Colonic mucosa (tissue), 4 donors: Measurements from ENCODE around the gene EXOC3L1. TPM values are rescaled to one million over a fixed set of nuclear protein-coding genes. Genes with fewer than 3 reads are reported as not detected.

Source experiments
- DNase-seq: peaks from one replicate; pipeline ENCODE4 v3.0.0-alpha.2; 2020
- H3K27ac ChIP-seq: fragments of 200-600 bp; one replicate; pipeline ENCODE4 v1.8.0; 2021
- H3K27me3 ChIP-seq: fragments of 200-600 bp; one replicate; pipeline ENCODE4 v1.8.0; 2021
- H3K36me3 ChIP-seq: fragments of 200-600 bp; one replicate; pipeline ENCODE4 v1.8.0; 2021
- H3K4me1 ChIP-seq: fragments of 200-600 bp; one replicate; pipeline ENCODE4 v1.8.0; 2021; ENCODE audit warnings: mild to moderate bottlenecking
- H3K4me3 ChIP-seq: fragments of 200-600 bp; one replicate; pipeline ENCODE4 v1.8.0; 2021
- H3K9ac ChIP-seq, 2 donors: one replicate each; pipeline ENCODE4 v1.7.0; 2013; ENCODE audit warnings: control low read depth in 2 of 2, low read depth in 2 of 2, low read length in 2 of 2
- H3K9me3 ChIP-seq: fragments of 200-600 bp; one replicate; pipeline ENCODE4 v1.8.0; 2021
- CTCF ChIP-seq: fragments of 200-600 bp; IDR thresholded peaks from one replicate; pipeline ENCODE4 v1.8.0; 2022; ENCODE audit warnings: antibody characterized with exemption, mild to moderate bottlenecking
- intact Hi-C: fragments of 100-400 bp; cut with DNase I; formaldehyde crosslinking; loops from one replicate; pipeline ENCODE4 v1.14.1; 2022
- total RNA-seq, 2 donors: library from RNA; stranded (reverse); fragmentation: NEBNext Ultra II Directional in 1 of 2; extraction: Animal tissue kit (Norgen Biotek cat#: 25700) in 1 of 2; gene quantifications; one replicate each; pipeline ENCODE4 v1.2.1, GENCODE V29; 2021
- donor health status: healthy.
- donor health status: DM: no; HTN: no; CAD: no.
- donor health status: DM: no; HTN: no; CAD: no.

The EXOC3L1 gene
- total RNA-seq, 2 donors from 2014 or later = 2.3 to 4.6 TPM

GRCh38 chr16:67165121-67166078 is 24.5 kb downstream of the EXOC3L1 start:
- no peak for DNase-seq
- H3K9ac ChIP-seq = peak overlapping the region; percentile 46 to 47
- H3K9me3 ChIP-seq = no peaks in the 10 kb centered on the region
- no peaks in the 10 kb centered on the region for H3K36me3 ChIP-seq
- intact Hi-C loops = no loop called here
- no peak overlapping the region for H3K4me3 ChIP-seq
- TF ChIP-seq CTCF = no peak
- peaks cover 31% of the 10 kb centered on the region for H3K27me3 ChIP-seq
- no peak overlapping the region for H3K27ac ChIP-seq
- H3K4me1 ChIP-seq = peaks cover 27% of the 10 kb centered on the region

- Histone ChIP-seq H3K9ac (peak within 1 kb of the TSS; percentile 46 to 47), H3K4me3 (peak within 1 kb of the TSS; percentile 28), H3K27me3 (peaks cover 31% of the 10 kb centered on the region), H3K4me1 (peaks cover 24% of the 10 kb centered on the region), H3K27ac (no peak within 1 kb of the TSS), H3K9me3 (no peaks in the 10 kb centered on the region), H3K36me3 (no peaks in the 10 kb centered on the region)
- intact Hi-C loops = no loop called here
- no peak for TF ChIP-seq CTCF
- DNase-seq = peak; percentile 78
Measured at GRCh38 chr16:67164599-67165061, 25.3 kb downstream of the EXOC3L1 start, which contains the start of gene HSF4. Gene HSF4, plus strand, starts transcription at chr16:67164745. Its CDS starts 67 bp downstream, at chr16:67164812.

GRCh38 chr16:67163999-67164558 is 25.9 kb downstream of the EXOC3L1 start:
- H3K9ac ChIP-seq = peak overlapping the region; percentile 30 to 46
- TF ChIP-seq CTCF = no peak
- H3K27ac ChIP-seq = no peak overlapping the region
- no peaks in the 10 kb centered on the region for H3K36me3 ChIP-seq
- no peak for DNase-seq
- no peaks in the 10 kb centered on the region for H3K9me3 ChIP-seq
- intact Hi-C loops = no loop called here
- H3K4me3 ChIP-seq = peak overlapping the region; percentile 28
- peaks cover 31% of the 10 kb centered on the region for H3K27me3 ChIP-seq
- peaks cover 19% of the 10 kb centered on the region for H3K4me1 ChIP-seq

GRCh38 chr16:67163164-67163998 is 26.6 kb downstream of the EXOC3L1 start:
- no peak for TF ChIP-seq CTCF
- Histone ChIP-seq H3K27me3 (peaks cover 31% of the 10 kb centered on the region), H3K9me3 (no peaks in the 10 kb centered on the region), H3K27ac (no peak overlapping the region), H3K4me1 (peaks cover 19% of the 10 kb centered on the region), H3K36me3 (no peaks in the 10 kb centered on the region), H3K9ac (peak overlapping the region; percentile 19 to 30), H3K4me3 (peak overlapping the region; percentile 28)
- DNase-seq = peak; percentile 52
- intact Hi-C loops = no loop called here
